H1 (cell line): ENCODE data around the gene CABP2.

ENCODE experiments used
- CEBPB ChIP-seq: IDR thresholded peaks from 2 replicates; pipeline ENCODE4 v1.6.1; 2012; ENCODE audit warnings: low read depth, low read length
- CHD2 ChIP-seq: IDR thresholded peaks from 2 replicates; pipeline ENCODE4 v1.6.1; 2012; ENCODE audit warnings: low read length, improper control_type of control experiment
- CTCF ChIP-seq, 3 experiments: IDR thresholded peaks; 1 replicate in 2 of 3; 2 replicates in 1 of 3; pipeline versions ENCODE4 v1.5.1 to v1.6.1; 2011; ENCODE audit warnings: low read length in 3 of 3, mild to moderate bottlenecking in 3 of 3, inconsistent platforms in 2 of 3, low read depth in 1 of 3, moderate library complexity in 1 of 3; ENCODE audit not compliant: insufficient read depth in 1 of 3; ENCODE audit errors: control extremely low read depth in 1 of 3
- EGR1 ChIP-seq: IDR thresholded peaks from 2 replicates; pipeline ENCODE4 v1.6.1; 2011; ENCODE audit warnings: low read depth, low read length, borderline replicate concordance
- EZH2 ChIP-seq: fragments of 200-600 bp; sonication (generic); IDR thresholded peaks from 2 replicates; pipeline ENCODE4 v1.7.1; 2012; ENCODE audit warnings: low read depth, mild to moderate bottlenecking, moderate library complexity, low read length, inconsistent platforms; ENCODE audit not compliant: severe bottlenecking
- FOSL1 ChIP-seq: IDR thresholded peaks from 2 replicates; pipeline ENCODE4 v1.6.1; 2011; ENCODE audit warnings: mild to moderate bottlenecking, low read depth, low read length, moderate library complexity; ENCODE audit not compliant: insufficient read depth
- MAX ChIP-seq: IDR thresholded peaks from 2 replicates; pipeline ENCODE4 v1.6.1; 2012; ENCODE audit warnings: inconsistent platforms
- POLR2A ChIP-seq, 2 experiments: IDR thresholded peaks; 1 replicate in 1 of 2; 2 replicates in 1 of 2; pipeline ENCODE4 v1.6.1; 2011; ENCODE audit warnings: low read depth in 2 of 2, low read length in 2 of 2, mild to moderate bottlenecking in 2 of 2; ENCODE audit errors: control extremely low read depth in 1 of 2
- POLR2AphosphoS5 ChIP-seq: IDR thresholded peaks from 2 replicates; pipeline ENCODE4 v1.6.1; 2011; ENCODE audit warnings: low read depth, low read length
- RAD21 ChIP-seq, 2 experiments: IDR thresholded peaks in 1 of 2; conservative IDR thresholded peaks in 1 of 2; 2 replicates each; pipeline ENCODE4 v1.6.1; 2011; ENCODE audit warnings: low read depth in 2 of 2, low read length in 2 of 2, improper control_type of control experiment in 1 of 2, inconsistent platforms in 1 of 2, mild to moderate bottlenecking in 1 of 2, moderate library complexity in 1 of 2
- RFX5 ChIP-seq: IDR thresholded peaks from 2 replicates; pipeline ENCODE4 v1.6.1; 2011; ENCODE audit warnings: low read depth, low read length, improper control_type of control experiment, borderline replicate concordance
- SIN3A ChIP-seq, 2 experiments: IDR thresholded peaks in 1 of 2; conservative IDR thresholded peaks in 1 of 2; 2 replicates each; pipeline ENCODE4 v1.6.1; 2011 to 2012; ENCODE audit warnings: low read length in 2 of 2, improper control_type of control experiment in 1 of 2, low read depth in 1 of 2, mild to moderate bottlenecking in 1 of 2
- ZNF274 ChIP-seq: IDR thresholded peaks from 2 replicates; pipeline ENCODE4 v1.7.0; 2012; ENCODE audit warnings: low read length, borderline replicate concordance; ENCODE audit errors: extremely low read depth

GRCh38 chr11:67503119-67504004, 19.9 kb downstream of the CABP2 start:
- TF ChIP-seq SIN3A (conservative IDR thresholded peaks at IDR 0.05 in 1 of 2, IDR thresholded peaks at IDR 0.05 in 1 of 2; ENCODE audit: low read depth in 1 of 2, low read length in 2 of 2), result no peak
- TF ChIP-seq CEBPB, result no peak
- no peak for TF ChIP-seq CTCF (IDR thresholded peaks at IDR 0.05; ENCODE audit: control extremely low read depth in 1 of 3, insufficient read depth in 1 of 3, low read depth in 1 of 3, low read length in 3 of 3)
- TF ChIP-seq POLR2AphosphoS5, result no peak
- TF ChIP-seq EZH2, result no peak
- TF ChIP-seq FOSL1, result no peak
- no peak for TF ChIP-seq EGR1
- TF ChIP-seq MAX, result no peak
- TF ChIP-seq ZNF274, result no peak
- TF ChIP-seq CHD2, result no peak
- TF ChIP-seq POLR2A (IDR thresholded peaks at IDR 0.05; ENCODE audit: control extremely low read depth in 1 of 2, low read depth in 2 of 2, low read length in 2 of 2), result no peak
- no peak for TF ChIP-seq RAD21 (IDR thresholded peaks at IDR 0.05 in 1 of 2, conservative IDR thresholded peaks at IDR 0.05 in 1 of 2; ENCODE audit: low read depth in 2 of 2, low read length in 2 of 2)
- no peak for TF ChIP-seq RFX5
